ENCODE results near the gene RASA2.

DNA sequence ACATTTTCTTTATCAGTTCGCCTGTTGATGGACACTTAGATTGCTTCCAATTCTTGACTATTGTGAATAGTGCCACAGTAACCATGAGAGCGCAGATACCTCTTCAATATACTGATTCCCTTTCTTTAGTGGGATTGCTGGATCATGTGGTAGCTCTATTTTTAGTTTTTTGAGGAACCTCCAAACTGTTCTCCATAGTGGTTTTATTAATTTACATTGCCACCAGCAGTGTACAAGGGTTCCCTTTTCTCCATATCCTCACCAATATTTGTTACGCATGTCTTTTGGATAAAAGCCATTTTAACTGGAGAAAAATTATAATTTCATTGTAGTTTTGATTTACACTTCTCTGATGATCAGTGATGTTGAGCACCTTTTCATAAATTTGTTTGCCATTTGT is 59.3 kb downstream of the RASA2 start:
- TF ChIP-seq ZKSCAN1 (IDR thresholded peaks at IDR 0.05; ENCODE audit: low read depth, low read length) (no peak), ZNF224 (CRISPR knock-in tag; IDR thresholded peaks at IDR 0.05) (no peak), MXI1 (IDR thresholded peaks at IDR 0.05; ENCODE audit: low read depth, low read length) (no peak), HDAC2 (IDR thresholded peaks at IDR 0.05) (no peak), NRF1 (conservative IDR thresholded peaks at IDR 0.05 in 1 of 2, IDR thresholded peaks at IDR 0.05 in 1 of 2) (no peak), KLF1 (tag; IDR thresholded peaks at IDR 0.05) (no peak), ARNT (IDR thresholded peaks at IDR 0.05) (no peak), SRSF3 (IDR thresholded peaks at IDR 0.05; ENCODE audit: insufficient read depth, low read length) (no peak), ETV1 (tag; conservative IDR thresholded peaks at IDR 0.05; ENCODE audit: low read depth) (no peak)
- TF ChIP-seq, protein P1, sequence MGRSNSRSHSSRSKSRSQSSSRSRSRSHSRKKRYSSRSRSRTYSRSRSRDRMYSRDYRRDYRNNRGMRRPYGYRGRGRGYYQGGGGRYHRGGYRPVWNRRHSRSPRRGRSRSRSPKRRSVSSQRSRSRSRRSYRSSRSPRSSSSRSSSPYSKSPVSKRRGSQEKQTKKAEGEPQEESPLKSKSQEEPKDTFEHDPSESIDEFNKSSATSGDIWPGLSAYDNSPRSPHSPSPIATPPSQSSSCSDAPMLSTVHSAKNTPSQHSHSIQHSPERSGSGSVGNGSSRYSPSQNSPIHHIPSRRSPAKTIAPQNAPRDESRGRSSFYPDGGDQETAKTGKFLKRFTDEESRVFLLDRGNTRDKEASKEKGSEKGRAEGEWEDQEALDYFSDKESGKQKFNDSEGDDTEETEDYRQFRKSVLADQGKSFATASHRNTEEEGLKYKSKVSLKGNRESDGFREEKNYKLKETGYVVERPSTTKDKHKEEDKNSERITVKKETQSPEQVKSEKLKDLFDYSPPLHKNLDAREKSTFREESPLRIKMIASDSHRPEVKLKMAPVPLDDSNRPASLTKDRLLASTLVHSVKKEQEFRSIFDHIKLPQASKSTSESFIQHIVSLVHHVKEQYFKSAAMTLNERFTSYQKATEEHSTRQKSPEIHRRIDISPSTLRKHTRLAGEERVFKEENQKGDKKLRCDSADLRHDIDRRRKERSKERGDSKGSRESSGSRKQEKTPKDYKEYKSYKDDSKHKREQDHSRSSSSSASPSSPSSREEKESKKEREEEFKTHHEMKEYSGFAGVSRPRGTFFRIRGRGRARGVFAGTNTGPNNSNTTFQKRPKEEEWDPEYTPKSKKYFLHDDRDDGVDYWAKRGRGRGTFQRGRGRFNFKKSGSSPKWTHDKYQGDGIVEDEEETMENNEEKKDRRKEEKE (IDR thresholded peaks at IDR 0.05; ENCODE audit: borderline replicate concordance in 1 of 2, control insufficient read depth in 1 of 2, low read depth in 2 of 2, low read length in 1 of 2) = no peak
- TF ChIP-seq, protein P2, sequence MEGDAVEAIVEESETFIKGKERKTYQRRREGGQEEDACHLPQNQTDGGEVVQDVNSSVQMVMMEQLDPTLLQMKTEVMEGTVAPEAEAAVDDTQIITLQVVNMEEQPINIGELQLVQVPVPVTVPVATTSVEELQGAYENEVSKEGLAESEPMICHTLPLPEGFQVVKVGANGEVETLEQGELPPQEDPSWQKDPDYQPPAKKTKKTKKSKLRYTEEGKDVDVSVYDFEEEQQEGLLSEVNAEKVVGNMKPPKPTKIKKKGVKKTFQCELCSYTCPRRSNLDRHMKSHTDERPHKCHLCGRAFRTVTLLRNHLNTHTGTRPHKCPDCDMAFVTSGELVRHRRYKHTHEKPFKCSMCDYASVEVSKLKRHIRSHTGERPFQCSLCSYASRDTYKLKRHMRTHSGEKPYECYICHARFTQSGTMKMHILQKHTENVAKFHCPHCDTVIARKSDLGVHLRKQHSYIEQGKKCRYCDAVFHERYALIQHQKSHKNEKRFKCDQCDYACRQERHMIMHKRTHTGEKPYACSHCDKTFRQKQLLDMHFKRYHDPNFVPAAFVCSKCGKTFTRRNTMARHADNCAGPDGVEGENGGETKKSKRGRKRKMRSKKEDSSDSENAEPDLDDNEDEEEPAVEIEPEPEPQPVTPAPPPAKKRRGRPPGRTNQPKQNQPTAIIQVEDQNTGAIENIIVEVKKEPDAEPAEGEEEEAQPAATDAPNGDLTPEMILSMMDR (IDR thresholded peaks at IDR 0.05 in 2 of 3, conservative IDR thresholded peaks at IDR 0.05 in 1 of 3; ENCODE audit: insufficient read depth in 2 of 3, low read depth in 1 of 3, low read length in 3 of 3) = no peak
- TF ChIP-seq, protein P3, sequence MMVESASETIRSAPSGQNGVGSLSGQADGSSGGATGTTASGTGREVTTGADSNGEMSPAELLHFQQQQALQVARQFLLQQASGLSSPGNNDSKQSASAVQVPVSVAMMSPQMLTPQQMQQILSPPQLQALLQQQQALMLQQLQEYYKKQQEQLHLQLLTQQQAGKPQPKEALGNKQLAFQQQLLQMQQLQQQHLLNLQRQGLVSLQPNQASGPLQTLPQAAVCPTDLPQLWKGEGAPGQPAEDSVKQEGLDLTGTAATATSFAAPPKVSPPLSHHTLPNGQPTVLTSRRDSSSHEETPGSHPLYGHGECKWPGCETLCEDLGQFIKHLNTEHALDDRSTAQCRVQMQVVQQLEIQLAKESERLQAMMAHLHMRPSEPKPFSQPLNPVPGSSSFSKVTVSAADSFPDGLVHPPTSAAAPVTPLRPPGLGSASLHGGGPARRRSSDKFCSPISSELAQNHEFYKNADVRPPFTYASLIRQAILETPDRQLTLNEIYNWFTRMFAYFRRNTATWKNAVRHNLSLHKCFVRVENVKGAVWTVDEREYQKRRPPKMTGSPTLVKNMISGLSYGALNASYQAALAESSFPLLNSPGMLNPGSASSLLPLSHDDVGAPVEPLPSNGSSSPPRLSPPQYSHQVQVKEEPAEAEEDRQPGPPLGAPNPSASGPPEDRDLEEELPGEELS (CRISPR knock-in tag; IDR thresholded peaks at IDR 0.05; ENCODE audit: borderline replicate concordance) = no peak
- TF ChIP-seq, protein P4, sequence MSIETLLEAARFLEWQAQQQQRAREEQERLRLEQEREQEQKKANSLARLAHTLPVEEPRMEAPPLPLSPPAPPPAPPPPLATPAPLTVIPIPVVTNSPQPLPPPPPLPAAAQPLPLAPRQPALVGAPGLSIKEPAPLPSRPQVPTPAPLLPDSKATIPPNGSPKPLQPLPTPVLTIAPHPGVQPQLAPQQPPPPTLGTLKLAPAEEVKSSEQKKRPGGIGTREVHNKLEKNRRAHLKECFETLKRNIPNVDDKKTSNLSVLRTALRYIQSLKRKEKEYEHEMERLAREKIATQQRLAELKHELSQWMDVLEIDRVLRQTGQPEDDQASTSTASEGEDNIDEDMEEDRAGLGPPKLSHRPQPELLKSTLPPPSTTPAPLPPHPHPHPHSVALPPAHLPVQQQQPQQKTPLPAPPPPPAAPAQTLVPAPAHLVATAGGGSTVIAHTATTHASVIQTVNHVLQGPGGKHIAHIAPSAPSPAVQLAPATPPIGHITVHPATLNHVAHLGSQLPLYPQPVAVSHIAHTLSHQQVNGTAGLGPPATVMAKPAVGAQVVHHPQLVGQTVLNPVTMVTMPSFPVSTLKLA (conservative IDR thresholded peaks at IDR 0.05) = no peak

Data from K562 (cell line).